HG03135 (cell line): ENCODE results near the gene TMEM214.

Experiments
- ATAC-seq: cut with Tn5 transposase; IDR thresholded peaks from one replicate; pipeline ENCODE4 v1.9.1; 2021; ENCODE audit warnings: mild to moderate bottlenecking, moderate library complexity; ENCODE audit not compliant: unreplicated experiment

TMEM214 gene

DNA sequence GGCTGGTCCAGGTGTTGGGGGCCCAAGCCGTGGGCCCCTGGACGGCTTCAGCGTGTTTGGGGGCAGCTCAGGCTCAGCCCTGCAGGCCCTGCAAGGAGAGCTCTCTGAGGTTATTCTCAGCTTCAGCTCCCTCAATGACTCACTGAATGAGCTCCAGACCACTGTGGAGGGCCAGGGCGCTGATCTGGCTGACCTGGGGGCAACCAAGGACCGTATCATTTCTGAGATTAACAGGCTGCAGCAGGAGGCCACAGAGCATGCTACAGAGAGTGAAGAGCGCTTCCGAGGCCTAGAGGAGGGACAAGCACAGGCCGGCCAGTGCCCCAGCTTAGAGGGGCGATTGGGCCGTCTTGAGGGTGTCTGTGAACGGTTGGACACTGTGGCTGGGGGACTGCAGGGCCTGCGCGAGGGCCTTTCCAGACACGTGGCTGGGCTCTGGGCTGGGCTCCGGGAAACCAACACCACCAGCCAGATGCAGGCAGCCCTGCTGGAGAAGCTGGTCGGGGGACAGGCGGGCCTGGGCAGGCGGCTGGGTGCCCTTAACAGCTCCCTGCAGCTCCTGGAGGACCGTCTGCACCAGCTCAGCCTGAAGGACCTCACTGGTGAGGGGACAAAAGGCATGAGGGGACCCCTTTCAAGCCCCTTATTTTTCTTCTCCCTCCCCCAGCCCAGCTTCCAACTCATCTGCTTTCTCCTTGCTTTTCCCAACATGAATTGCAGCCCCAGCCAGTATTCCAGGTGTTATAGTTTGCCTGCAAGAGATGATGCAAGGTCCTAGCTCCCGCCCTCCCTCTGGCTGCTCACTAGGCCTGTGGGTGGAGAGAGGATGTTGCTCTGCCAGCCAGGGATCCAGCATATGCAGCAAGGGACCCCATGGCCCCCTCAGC is 50.9 kb downstream of the TMEM214 start:
- ATAC-seq, result no peak

DNA sequence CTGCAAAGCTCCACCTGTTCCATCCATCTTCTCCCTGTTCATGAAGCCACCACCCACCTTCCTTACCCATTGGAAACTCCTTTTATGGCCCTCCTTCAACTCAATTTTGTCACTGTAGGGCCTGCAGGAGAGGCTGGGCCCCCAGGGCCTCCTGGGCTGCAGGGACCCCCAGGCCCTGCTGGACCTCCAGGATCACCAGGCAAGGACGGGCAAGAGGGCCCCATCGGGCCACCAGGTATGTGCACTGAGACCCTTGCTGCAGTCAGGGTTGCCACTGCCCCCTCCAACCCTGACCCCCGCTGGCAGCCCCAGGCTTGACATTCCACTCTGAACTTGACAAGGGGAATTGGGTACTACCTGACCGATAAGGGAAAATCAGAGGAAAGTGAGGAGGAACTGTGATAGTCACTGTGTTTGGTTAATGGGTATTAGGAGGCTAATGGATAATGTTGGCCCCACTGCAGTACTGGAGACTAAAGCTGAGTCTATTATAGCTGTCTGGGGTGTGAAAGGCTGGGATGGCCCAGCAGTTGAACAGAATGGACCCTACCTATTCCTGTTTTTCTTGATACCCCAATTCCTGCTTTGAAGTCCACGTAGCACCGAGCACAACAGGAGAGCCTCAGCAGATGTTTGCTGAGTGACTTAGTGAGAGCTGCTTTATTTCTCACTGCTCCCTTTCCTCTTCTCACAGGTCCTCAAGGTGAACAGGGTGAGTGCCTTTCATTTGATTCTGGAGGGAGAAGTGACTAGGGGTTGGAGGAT is 51.7 kb downstream of the TMEM214 start:
- no peak for ATAC-seq

DNA sequence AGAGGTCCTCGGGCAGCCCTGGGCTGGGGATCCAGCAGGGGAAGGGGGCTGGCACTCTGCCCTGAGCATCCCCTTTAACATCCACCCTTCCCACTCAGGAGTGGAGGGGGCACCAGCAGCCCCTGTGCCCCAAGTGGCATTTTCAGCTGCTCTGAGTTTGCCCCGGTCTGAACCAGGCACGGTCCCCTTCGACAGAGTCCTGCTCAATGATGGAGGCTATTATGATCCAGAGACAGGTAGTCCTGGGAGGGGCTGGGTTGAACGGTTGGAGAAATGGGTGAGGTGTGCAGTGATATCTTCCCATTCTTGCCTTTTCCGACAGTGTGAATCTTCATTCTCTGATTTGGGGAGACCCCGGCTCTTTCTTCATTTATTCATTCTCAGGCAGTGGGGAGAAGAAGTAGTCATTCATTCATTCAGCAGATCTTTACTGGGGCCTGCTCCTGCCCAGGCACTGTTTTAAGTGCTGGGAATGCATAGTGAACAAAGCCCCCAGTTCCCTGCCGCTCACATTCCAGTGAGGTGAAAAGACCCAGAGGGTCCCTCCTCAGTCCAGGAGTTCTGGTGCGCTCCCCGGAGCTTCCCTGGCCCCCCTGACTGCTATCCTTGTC is 52.4 kb downstream of the TMEM214 start:
- ATAC-seq, result no peak

DNA sequence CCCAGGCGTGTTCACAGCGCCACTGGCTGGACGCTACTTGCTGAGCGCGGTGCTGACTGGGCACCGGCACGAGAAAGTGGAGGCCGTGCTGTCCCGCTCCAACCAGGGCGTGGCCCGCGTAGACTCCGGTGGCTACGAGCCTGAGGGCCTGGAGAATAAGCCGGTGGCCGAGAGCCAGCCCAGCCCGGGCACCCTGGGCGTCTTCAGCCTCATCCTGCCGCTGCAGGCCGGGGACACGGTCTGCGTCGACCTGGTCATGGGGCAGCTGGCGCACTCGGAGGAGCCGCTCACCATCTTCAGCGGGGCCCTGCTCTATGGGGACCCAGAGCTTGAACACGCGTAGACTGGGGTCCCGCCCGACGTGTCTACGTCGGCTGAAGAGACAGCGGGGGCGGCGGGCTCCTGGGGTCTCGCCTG is 52.9 kb downstream of the TMEM214 start:
- peak; percentile 4 for ATAC-seq

DNA sequence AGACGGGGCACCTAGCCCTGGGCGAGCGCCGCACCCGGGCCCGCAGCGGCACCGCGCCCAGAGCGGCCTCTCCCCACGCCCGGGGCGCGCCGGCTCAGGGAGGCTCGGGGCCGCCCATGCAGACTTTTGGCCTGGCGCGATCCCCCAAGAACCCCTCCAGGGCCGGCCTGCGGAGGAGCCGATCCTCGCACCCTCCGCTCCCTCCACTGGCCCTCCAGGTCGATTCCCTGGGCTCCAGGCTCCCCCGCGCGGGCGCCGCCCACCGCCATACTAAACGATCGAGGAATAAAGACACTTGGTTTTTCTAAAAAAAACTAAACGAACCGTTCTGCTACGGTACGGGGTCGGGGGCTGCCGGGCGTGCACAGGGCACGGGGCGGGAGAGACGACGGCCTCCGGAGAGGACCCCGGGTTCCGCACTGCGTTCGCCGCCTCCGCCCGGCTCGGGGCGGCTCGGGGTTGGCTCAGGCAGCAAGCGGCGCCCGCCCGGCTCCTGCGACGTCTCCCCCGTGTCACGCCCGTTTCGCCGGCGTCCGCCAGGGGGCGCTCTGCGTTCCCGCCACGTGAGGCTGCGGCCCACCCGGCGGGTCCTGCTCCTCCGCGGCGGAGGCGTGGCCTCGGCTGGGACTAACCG is 53.4 kb downstream of the TMEM214 start:
- ATAC-seq, result peak; percentile 74

DNA sequence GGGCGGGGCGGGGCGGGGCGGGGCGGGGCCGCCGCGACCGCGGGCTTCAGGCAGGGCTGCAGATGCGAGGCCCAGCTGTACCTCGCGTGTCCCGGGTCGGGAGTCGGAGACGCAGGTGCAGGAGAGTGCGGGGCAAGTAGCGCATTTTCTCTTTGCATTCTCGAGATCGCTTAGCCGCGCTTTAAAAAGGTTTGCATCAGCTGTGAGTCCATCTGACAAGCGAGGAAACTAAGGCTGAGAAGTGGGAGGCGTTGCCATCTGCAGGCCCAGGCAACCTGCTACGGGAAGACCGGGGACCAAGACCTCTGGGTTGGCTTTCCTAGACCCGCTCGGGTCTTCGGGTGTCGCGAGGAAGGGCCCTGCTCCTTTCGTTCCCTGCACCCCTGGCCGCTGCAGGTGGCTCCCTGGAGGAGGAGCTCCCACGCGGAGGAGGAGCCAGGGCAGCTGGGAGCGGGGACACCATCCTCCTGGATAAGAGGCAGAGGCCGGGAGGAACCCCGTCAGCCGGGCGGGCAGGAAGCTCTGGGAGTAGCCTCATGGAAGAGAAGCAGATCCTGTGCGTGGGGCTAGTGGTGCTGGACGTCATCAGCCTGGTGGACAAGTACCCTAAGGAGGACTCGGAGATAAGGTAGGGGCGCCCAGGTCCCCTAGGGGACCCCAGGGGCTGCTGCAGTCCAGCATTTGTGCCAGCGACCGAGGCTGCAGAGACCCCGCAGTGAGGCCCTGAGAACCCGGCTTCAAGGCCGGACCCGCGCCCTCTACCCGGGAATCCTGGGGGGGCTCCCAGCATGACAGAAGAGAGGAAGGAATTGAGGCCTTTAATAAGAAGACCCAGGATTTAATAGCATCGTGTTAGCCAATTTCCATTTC is 54.2 kb downstream of the TMEM214 start, which contains the start of gene KHK:
KHK (plus strand) TSS at position 49 of the 870 bp plus-strand sequence; CDS start at position 537, 488 bp downstream.
- ATAC-seq, result peak; percentile 12

DNA sequence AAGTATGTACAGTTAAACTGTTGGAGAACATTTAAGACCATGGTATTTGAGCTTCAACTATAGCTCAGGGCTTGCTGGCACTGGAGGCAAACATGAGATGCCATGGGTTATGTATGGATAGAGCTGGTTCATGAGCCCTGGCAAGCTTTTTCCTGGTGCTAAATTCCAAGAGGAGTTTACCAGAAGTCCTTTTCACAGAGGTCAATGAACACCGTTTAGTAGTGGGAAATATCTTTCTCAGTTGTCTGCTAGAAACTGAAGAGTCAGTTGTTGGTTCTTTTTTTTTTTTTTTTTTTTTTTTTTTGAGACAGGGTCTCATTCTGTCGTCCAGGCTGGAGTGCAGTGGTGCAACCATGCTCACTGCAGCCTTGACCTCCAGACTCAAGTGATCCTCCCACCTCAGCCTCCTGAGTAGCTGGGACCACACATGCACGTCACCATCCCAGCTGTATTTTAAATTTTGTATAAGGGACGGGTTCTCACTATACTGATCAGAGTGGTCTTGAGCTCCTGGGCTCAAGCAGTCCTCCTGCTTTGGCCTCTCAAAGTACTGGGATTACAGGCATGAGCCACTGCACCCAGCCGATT is 55.2 kb downstream of the TMEM214 start:
- no peak for ATAC-seq

DNA sequence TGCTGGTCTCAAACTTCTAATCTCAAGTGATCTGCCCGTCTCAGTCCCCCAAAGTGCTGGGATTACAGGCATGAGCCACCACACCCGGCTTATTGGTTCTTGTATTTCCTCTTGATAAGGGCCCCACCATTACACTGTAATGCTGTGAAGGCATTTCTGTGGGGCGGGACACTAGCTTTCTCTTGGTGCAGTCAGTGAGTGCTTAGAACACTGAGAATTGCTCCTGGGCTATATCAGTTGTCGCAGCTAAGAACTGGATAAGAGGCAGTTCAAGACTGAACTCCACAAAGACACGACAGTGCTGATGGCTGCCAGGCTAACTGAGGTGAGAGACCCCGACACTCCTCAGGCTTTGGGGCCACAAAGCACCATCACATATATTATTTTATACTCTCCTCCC is 55.9 kb downstream of the TMEM214 start:
- ATAC-seq, result no peak

DNA sequence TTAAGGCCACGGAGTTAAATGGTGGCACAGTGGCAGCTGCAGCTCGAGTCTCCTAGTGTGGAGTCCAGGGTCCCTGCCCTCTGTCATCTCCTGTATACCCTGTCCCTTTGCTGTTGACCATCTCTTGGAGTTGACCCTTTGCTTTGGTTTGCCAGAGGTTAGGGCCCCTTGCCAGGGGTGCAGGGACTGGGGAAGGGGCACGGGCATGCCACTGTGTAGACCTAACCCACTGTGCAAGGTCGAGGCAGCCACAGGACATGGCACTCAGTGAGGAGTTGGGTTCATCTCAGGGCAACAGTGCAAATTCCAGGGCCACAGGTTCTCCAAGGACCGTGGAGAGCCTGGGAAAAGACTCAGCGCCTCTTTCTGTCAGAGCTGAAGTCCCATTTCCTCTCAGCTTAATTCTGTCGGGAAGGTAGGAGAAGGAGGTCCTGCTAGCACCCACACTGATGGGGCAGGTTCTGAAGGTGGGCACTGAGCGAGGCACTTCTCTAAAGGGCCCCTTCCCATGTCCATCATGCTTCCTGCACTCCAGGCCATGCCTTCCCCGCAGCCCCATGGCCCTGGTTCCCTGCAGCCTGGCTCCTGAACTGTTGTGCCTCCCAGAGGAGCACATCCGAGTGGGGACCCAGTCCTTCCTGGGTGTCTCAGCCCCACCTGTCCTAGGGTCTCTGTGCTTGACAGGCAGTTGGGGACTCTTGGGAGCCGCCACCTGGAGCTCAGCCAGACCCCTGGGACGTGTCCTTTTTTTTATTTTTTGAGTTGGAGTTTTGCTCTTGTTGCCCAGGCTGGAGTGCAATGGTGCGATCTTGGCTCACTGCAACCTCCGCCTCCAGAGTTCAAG is 56.6 kb downstream of the TMEM214 start:
- no peak for ATAC-seq
